ENCODE results near the gene PCLAF. TPM values are rescaled to one million over a fixed set of nuclear protein-coding genes. Genes with fewer than 3 reads are reported as not detected.

The PCLAF gene, protein sequence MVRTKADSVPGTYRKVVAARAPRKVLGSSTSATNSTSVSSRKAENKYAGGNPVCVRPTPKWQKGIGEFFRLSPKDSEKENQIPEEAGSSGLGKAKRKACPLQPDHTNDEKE
- total RNA-seq, result 14.1 TPM

DNA sequence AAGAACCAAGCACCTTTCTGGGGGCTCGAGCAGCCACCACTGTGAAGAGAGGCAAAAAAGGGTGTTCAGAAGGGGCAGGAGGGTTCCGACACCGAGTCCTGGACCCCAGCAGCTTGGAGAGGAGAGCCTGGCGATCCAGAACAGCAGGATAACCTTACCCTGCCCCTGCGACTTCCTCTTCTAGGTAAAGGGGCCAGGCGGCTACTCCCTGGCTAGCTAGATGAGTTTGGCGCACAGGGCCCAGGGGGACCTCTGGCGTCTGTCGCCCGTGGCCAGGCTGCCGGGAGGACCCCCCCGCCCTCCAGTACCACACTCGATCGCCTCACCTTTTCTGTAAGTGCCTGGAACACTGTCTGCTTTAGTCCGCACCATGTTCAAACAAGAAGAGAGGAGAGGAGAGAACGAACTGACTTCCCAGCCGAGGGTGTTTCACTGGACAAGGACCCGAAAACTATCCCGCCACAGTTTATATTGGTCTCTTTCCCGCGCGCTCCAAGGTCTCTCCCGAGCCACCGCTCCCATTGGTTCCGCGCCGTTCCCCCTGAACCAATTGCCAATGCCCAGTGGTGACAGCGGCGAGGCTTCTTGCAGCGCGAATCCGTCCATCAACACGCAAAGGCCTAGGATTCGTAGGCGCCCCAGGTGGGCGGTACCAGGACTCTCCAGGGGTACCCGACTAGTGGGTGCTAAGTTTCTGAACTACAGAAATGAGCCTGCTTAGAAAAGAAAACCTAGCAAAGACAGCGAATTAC, at the start of gene PCLAF:
Gene PCLAF (minus strand): TSS at position 442 of the 752 bp plus-strand sequence. CDS start 70 bp downstream, at position 372.

GRCh38 chr15:64387562-64388168, 6.4 kb upstream of the PCLAF start, which contains the start of gene TRIP4:
Gene TRIP4 (plus strand): TSS chr15:64387836. CDS start chr15:64387864, 28 bp downstream.

DNA sequence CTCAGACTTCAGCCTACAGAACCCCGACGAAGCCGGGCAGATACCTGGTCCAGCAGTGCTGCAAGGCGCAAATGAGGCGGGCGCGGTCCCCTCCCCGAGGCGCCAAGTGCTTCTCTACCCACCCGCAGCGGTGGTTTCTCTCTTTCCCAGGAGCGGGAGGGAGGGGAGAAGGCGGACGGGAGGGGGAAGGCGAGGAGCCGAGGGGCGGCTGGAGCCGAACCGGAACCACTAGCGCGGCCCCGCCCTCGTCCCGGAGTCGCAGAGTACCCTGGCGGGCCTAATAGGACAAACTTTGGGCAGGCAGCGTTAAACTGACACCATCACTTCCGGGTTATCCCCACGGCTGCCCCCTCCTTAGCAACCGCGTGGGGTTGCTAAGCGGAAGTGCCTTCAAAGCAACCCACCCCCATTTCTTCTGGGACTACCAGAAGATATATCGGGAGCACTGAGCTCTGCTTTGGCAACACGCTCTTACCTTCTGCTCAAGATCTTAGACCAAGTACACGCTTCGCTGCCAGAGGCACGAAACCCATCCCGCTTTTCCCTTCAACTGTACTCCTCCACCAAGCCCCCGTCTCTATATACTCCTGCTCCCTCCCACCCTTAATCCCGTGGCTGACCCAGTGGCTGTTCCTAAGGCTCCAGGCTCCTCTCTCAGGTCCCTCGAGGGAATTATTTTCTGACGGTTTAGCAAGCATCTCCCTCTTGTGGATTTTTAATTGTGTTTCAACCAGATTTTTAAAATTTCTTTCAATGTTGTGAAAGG, 25.1 kb downstream of the PCLAF start, which contains the start of gene CSNK1G1:
Gene CSNK1G1 (minus strand): TSS at position 230 of the 766 bp plus-strand sequence. CDS start 55,674 bp downstream, outside the sequence.

Small RNAs within 50 kb of the gene (small RNA-seq; reads per million reads assigned to genes)
- gene RF00554 (ENCODE audit: low replicate concordance), result not detected

Other genes with a start within 250 kb of the PCLAF start
- 1.7 TPM for gene SNX22, start 229.7 kb downstream of the PCLAF start, total RNA-seq
- gene PPIB, start 218.4 kb downstream of the PCLAF start, total RNA-seq, result 229 TPM
- gene CSNK1G1, start 25.3 kb downstream of the PCLAF start, total RNA-seq, result 31.1 TPM
- 14.9 TPM for gene TRIP4, start 6.4 kb upstream of the PCLAF start, total RNA-seq
- gene ZNF609, start 79.1 kb upstream of the PCLAF start, total RNA-seq, result 30.2 TPM